Caco-2 (cell line): ENCODE results near the gene DYNC1LI1. TPM values are rescaled to one million over a fixed set of nuclear protein-coding genes. Genes with fewer than 3 reads are reported as not detected.
A peak's percentile ranks its signal among the peaks of the same experiment; 100 is the strongest.

Experiments used
- BruUV-seq: library from RNA; stranded (reverse); fragments of 400-500 nt; replicated peaks from 2 replicates; lab custom pipeline; 2021; lab: Mats Ljungman, UMichigan
- CTCF ChIA-PET: fragments of 300-600 bp; sonication (Branson Sonifier 250); formaldehyde crosslinking; loops from one replicate; lab custom pipeline; 2022; ENCODE audit warnings: antibody characterized with exemption; lab: Charles Lee
- POLR2A ChIA-PET: fragments of 300-600 bp; sonication (Branson Sonifier 250); formaldehyde crosslinking; loops from one replicate; lab custom pipeline; 2022; ENCODE audit warnings: antibody characterized with exemption; lab: Charles Lee
- DNase-seq, 2 experiments: peaks; one replicate each; pipeline versions ENCODE4 v3.0.0 to v3.0.0-alpha.2; 2020 to 2022
- H3K27me3 ChIP-seq: replicated peaks from 2 replicates; pipeline ENCODE4 v1.6.0; 2011; ENCODE audit warnings: low read length; ENCODE audit not compliant: control insufficient read depth, insufficient read depth
- H3K36me3 ChIP-seq: 2 replicates; pipeline ENCODE4 v1.5.1; 2011; ENCODE audit warnings: low read length; ENCODE audit not compliant: control insufficient read depth, insufficient read depth
- H3K4me1 ChIP-seq: fragments of 250-450 bp; sonication (Bioruptor Pico); 2 replicates; pipeline ENCODE4 v1.5.1; 2020; ENCODE audit warnings: mild to moderate bottlenecking
- H3K4me3 ChIP-seq: 2 replicates; pipeline ENCODE4 v1.5.1; 2011; ENCODE audit warnings: low read depth, mild to moderate bottlenecking, control low read depth, low read length
- H3K9me3 ChIP-seq: fragments of 250-450 bp; sonication (Bioruptor Pico); 2 replicates; pipeline ENCODE4 v1.5.1; 2020; ENCODE audit warnings: mild to moderate bottlenecking, moderate library complexity
- H3K27ac Mint-ChIP-seq: one replicate; pipeline ENCODE4 v1.8.0; 2022; ENCODE audit warnings: mixed read lengths; ENCODE audit not compliant: unreplicated experiment
- H3K27me3 Mint-ChIP-seq: one replicate; pipeline ENCODE4 v1.8.0; 2022; ENCODE audit warnings: mixed read lengths; ENCODE audit not compliant: insufficient read depth, unreplicated experiment
- H3K36me3 Mint-ChIP-seq: one replicate; pipeline ENCODE4 v1.8.0; 2022; ENCODE audit warnings: mild to moderate bottlenecking, mixed read lengths; ENCODE audit not compliant: insufficient read depth, unreplicated experiment
- H3K4me1 Mint-ChIP-seq: one replicate; pipeline ENCODE4 v1.8.0; 2022; ENCODE audit warnings: low read depth, mixed read lengths; ENCODE audit not compliant: unreplicated experiment
- H3K4me3 Mint-ChIP-seq: one replicate; pipeline ENCODE4 v1.8.0; 2022; ENCODE audit warnings: mild to moderate bottlenecking, moderate library complexity, mixed read lengths; ENCODE audit not compliant: unreplicated experiment
- H3K9me3 Mint-ChIP-seq: one replicate; pipeline ENCODE4 v1.8.0; 2022; ENCODE audit warnings: mixed read lengths; ENCODE audit not compliant: unreplicated experiment
- intact Hi-C: fragments of 100-400 bp; cut with micrococcal nuclease; formaldehyde crosslinking; loops from one replicate; pipeline ENCODE4 v1.10.0; 2022; ENCODE audit not compliant: unreplicated experiment
- total RNA-seq: library from RNA; stranded (reverse); gene quantifications from 2 replicates; pipeline ENCODE4 v1.2.3, GENCODE V29; 2022
- TF ChIP-seq, protein P1 (sequence below), 2 experiments: fragments of 200-600 bp in 1 of 2; IDR thresholded peaks; 1 replicate in 1 of 2; 2 replicates in 1 of 2; pipeline versions ENCODE4 v1.5.1 to v1.8.0; 2011 to 2022; ENCODE audit warnings: antibody characterized with exemption in 1 of 2, control low read depth in 1 of 2, inconsistent platforms in 1 of 2, low read depth in 1 of 2, low read length in 1 of 2, mild to moderate bottlenecking in 1 of 2, moderate library complexity in 1 of 2; ENCODE audit not compliant: insufficient read depth in 1 of 2, severe bottlenecking in 1 of 2, unreplicated experiment in 1 of 2

DYNC1LI1 gene
- total RNA-seq, 1 experiment from 2014 or later: 35.4 TPM

DNA sequence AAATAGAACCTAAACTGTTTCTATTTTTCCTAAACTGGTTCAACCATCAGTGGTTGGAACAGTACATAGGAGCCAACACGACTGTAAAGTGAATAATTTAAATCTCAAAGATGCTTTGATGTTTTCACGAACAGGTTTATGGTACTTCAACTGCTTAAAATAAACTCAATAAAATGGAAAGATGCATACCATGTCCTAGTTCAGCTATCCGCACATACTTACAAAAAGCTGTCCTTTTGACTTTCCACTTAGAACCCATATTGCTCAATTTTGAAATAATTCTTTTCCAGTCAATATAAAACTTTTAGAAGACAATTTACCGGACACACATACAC lies 68.9 kb downstream of the DYNC1LI1 start:
- ChIA-PET CTCF (no interaction called here), POLR2A (no interaction called here)
- Mint-ChIP-seq H3K27ac (peak overlapping the region; percentile 2), H3K4me1 (peaks cover 9% of the 10 kb centered on the region), H3K27me3 (no peaks in the 10 kb centered on the region), H3K9me3 (no peaks in the 10 kb centered on the region), H3K4me3 (peak overlapping the region; percentile 98), H3K36me3 (peaks cover 3% of the 10 kb centered on the region)
- Histone ChIP-seq H3K9me3 (no peaks in the 10 kb centered on the region), H3K4me3 (peak overlapping the region; percentile 67), H3K36me3 (no peaks in the 10 kb centered on the region), H3K4me1 (peaks cover 28% of the 10 kb centered on the region), H3K27me3 (no peaks in the 10 kb centered on the region)
- TF ChIP-seq, protein P1, sequence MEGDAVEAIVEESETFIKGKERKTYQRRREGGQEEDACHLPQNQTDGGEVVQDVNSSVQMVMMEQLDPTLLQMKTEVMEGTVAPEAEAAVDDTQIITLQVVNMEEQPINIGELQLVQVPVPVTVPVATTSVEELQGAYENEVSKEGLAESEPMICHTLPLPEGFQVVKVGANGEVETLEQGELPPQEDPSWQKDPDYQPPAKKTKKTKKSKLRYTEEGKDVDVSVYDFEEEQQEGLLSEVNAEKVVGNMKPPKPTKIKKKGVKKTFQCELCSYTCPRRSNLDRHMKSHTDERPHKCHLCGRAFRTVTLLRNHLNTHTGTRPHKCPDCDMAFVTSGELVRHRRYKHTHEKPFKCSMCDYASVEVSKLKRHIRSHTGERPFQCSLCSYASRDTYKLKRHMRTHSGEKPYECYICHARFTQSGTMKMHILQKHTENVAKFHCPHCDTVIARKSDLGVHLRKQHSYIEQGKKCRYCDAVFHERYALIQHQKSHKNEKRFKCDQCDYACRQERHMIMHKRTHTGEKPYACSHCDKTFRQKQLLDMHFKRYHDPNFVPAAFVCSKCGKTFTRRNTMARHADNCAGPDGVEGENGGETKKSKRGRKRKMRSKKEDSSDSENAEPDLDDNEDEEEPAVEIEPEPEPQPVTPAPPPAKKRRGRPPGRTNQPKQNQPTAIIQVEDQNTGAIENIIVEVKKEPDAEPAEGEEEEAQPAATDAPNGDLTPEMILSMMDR (IDR thresholded peaks at IDR 0.05; ENCODE audit: insufficient read depth in 1 of 2, low read depth in 1 of 2, low read length in 1 of 2, severe bottlenecking in 1 of 2, unreplicated experiment in 1 of 2): no peak
- no peak for DNase-seq
- intact Hi-C loops: no loop called here
- BruUV-seq: no TSS peak

DNA sequence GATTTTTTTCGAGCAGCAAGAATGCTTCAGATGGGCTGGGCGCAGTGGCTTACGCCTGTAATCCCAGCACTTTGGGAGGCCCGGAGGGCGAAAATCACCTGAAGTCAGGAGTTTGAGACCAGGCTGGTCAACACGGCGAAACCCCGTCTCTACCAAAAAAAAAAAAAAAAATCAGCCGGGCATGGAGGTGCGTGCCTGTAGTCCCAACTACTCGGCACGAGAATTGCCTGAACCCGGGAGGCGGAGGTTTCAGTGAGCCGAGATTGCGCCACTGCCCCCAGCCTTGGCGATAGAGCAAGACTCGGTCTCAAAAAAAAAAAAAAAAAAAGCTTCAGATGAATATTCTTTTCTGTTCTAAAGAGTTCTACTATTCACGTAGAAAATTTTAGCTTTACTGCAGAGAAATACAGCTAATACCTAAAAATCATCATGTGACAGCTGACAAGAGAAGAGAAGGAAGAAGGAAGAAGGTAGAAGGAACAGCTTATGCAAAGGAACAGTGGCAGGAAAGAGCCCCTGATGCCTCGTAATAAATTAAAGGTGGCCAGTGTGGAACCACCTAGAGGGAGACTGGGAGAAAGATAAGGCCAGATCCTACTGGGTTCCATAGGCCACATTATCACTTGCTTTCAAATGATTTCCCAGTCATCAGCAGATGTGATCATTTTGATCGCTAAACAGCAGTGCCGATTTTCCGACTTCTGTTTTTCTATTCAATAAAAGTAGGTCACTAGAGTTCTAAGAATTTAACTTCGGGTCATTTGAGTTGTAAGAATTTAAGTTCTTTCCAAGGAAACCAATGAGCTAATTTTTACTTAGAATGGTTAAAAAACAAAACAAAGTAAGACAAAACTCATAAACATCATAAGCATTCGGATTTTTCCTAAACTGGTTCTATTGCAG lies 69.5 kb downstream of the DYNC1LI1 start:
- BruUV-seq: TSS peak; percentile 53
- no peak for DNase-seq
- H3K27me3 Mint-ChIP-seq: no peaks in the 10 kb centered on the region
- Histone ChIP-seq H3K27me3 (no peaks in the 10 kb centered on the region), H3K4me1 (peaks cover 33% of the 10 kb centered on the region), H3K4me3 (peak overlapping the region; percentile 67), H3K9me3 (no peaks in the 10 kb centered on the region), H3K36me3 (no peaks in the 10 kb centered on the region)
- H3K4me3 Mint-ChIP-seq: peak overlapping the region; percentile 98
- no peaks in the 10 kb centered on the region for H3K9me3 Mint-ChIP-seq
- H3K27ac Mint-ChIP-seq: no peak overlapping the region
- ChIA-PET POLR2A (interaction anchor here (0.6 kb wide), 1 partner anchor 142 kb away, joined by 6 read pairs; no protein-coding TSS in a partner anchor), CTCF (no interaction called here)
- H3K36me3 Mint-ChIP-seq: peaks cover 9% of the 10 kb centered on the region
- intact Hi-C loops: no loop called here
- TF ChIP-seq, protein P1 (IDR thresholded peaks at IDR 0.05; ENCODE audit: insufficient read depth in 1 of 2, low read depth in 1 of 2, low read length in 1 of 2, severe bottlenecking in 1 of 2, unreplicated experiment in 1 of 2): no peak
- H3K4me1 Mint-ChIP-seq: peaks cover 15% of the 10 kb centered on the region

DNA sequence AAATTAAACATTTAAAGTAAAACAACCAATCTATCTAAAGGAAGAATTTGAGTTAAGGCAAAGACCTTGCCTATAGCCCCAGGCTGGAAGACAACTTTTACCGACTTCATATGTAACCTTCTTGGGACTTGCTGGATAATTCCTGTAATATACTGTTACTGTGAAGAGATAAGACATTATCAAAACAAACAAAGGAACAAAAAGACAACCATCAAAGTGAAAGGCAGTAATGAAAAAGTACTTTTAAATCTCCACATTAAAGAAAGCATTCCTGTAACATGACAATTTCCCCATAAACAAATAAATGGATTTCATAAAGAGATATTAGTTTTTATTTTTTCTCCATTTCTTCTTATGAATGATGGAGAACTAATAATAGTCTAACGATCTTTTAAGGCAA lies 70.4 kb downstream of the DYNC1LI1 start:
- Histone ChIP-seq H3K9me3 (no peaks in the 10 kb centered on the region), H3K4me1 (peaks cover 40% of the 10 kb centered on the region), H3K27me3 (no peaks in the 10 kb centered on the region), H3K36me3 (no peaks in the 10 kb centered on the region), H3K4me3 (no peak overlapping the region)
- TF ChIP-seq, protein P1 (IDR thresholded peaks at IDR 0.05; ENCODE audit: insufficient read depth in 1 of 2, low read depth in 1 of 2, low read length in 1 of 2, severe bottlenecking in 1 of 2, unreplicated experiment in 1 of 2): no peak
- H3K36me3 Mint-ChIP-seq: peaks cover 9% of the 10 kb centered on the region
- H3K4me1 Mint-ChIP-seq: peaks cover 15% of the 10 kb centered on the region
- H3K9me3 Mint-ChIP-seq: no peaks in the 10 kb centered on the region
- no peaks in the 10 kb centered on the region for H3K27me3 Mint-ChIP-seq
- no peak for DNase-seq
- ChIA-PET POLR2A (interaction anchor here (0.6 kb wide), 1 partner anchor 347 kb away, joined by 3 read pairs; no protein-coding TSS in a partner anchor), CTCF (no interaction called here)
- intact Hi-C loops: no loop called here
- H3K27ac Mint-ChIP-seq: no peak overlapping the region
- no TSS peak for BruUV-seq
- peak overlapping the region; percentile 98 for H3K4me3 Mint-ChIP-seq
